Measurements from ENCODE around the gene HIGD1B.
"Not testable (repeated sequence)": the region's sequence is repeated elsewhere in the genome, so short reads cannot be mapped to it uniquely, and the experiment has no call there.

Gene HIGD1B

GRCh38 chr17:44820631-44821212 lies 27.0 kb upstream of the HIGD1B start:
- Histone ChIP-seq H3K4me2 (ENCODE audit: low read depth, low read length, poor library complexity, severe bottlenecking) (no peak overlapping the region), H3K27ac (ENCODE audit: low read depth, low read length) (no peak overlapping the region), H3K9me2 (replicated peaks; ENCODE audit: insufficient read depth, low read length) (no peaks in the 10 kb centered on the region), H3K9me3 (ENCODE audit: insufficient read depth, low read length) (no peaks in the 10 kb centered on the region), H4K20me1 (ENCODE audit: low read depth, low read length) (peaks cover 16% of the 10 kb centered on the region), H2AFZ (ENCODE audit: low read depth, low read length, severe bottlenecking) (no peak overlapping the region), H3K4me3 (ENCODE audit: insufficient read depth, low read length, poor library complexity, severe bottlenecking) (no peak overlapping the region), H3F3A (ENCODE audit: insufficient read depth) (0 out of 2 replicates have a peak, but pooled peaks cover 4% of the 10 kb centered on the region), H3K9ac (ENCODE audit: low read length) (no peak overlapping the region), H3K36me3 (ENCODE audit: low read length) (no peaks in the 10 kb centered on the region; the same call in 1 of the 2 replicates), H3K79me2 (ENCODE audit: insufficient read depth, low read length) (peaks cover 93% of the 10 kb centered on the region), H3K27me3 (ENCODE audit: low read length) (no peaks in the 10 kb centered on the region)
- no peak for TF ChIP-seq EZH2phosphoT487 (conservative IDR thresholded peaks at IDR 0.05; ENCODE audit: low read length)
- TF ChIP-seq CTCF (IDR thresholded peaks at IDR 0.05; ENCODE audit: insufficient read depth, low read length, poor library complexity, severe bottlenecking) = no peak

- H4K20me1 ChIP-seq (ENCODE audit: low read depth, low read length) = peaks cover 11% of the 10 kb centered on the region
- not testable (repeated sequence) for H3K4me2 ChIP-seq (ENCODE audit: low read depth, low read length, poor library complexity, severe bottlenecking); H3F3A ChIP-seq (ENCODE audit: insufficient read depth); H3K9me2 ChIP-seq (replicated peaks; ENCODE audit: insufficient read depth, low read length); H3K27ac ChIP-seq (ENCODE audit: low read depth, low read length); H3K4me3 ChIP-seq (ENCODE audit: insufficient read depth, low read length, poor library complexity, severe bottlenecking); H3K27me3 ChIP-seq (ENCODE audit: low read length); H3K9me3 ChIP-seq (ENCODE audit: insufficient read depth, low read length); H3K36me3 ChIP-seq (ENCODE audit: low read length); H2AFZ ChIP-seq (ENCODE audit: low read depth, low read length, severe bottlenecking); H3K9ac ChIP-seq (ENCODE audit: low read length)
- H3K79me2 ChIP-seq (ENCODE audit: insufficient read depth, low read length) = peaks cover 89% of the 10 kb centered on the region
Observed at GRCh38 chr17:44825236-44825635, 22.4 kb upstream of the HIGD1B start.

GRCh38 chr17:44826123-44826790 lies 21.4 kb upstream of the HIGD1B start:
- Histone ChIP-seq H3K4me2 (ENCODE audit: low read depth, low read length, poor library complexity, severe bottlenecking) (peak overlapping the region; percentile 33), H3K79me2 (ENCODE audit: insufficient read depth, low read length) (peaks cover 79% of the 10 kb centered on the region)

More at GRCh38 chr17:44826123-44826790, 21.4 kb upstream of the HIGD1B start:
- Histone ChIP-seq H4K20me1 (ENCODE audit: low read depth, low read length) (0 out of 2 replicates have a peak, but pooled peaks cover 7% of the 10 kb centered on the region), H3K27ac (ENCODE audit: low read depth, low read length) (peak overlapping the region; percentile 29), H3F3A (ENCODE audit: insufficient read depth) (peaks cover 18% of the 10 kb centered on the region), H3K9me3 (ENCODE audit: insufficient read depth, low read length) (no peaks in the 10 kb centered on the region), H3K27me3 (ENCODE audit: low read length) (no peaks in the 10 kb centered on the region), H3K9me2 (replicated peaks; ENCODE audit: insufficient read depth, low read length) (no peaks in the 10 kb centered on the region), H2AFZ (ENCODE audit: low read depth, low read length, severe bottlenecking) (no peak overlapping the region), H3K36me3 (ENCODE audit: low read length) (no peaks in the 10 kb centered on the region), H3K4me3 (ENCODE audit: insufficient read depth, low read length, poor library complexity, severe bottlenecking) (no peak overlapping the region), H3K9ac (ENCODE audit: low read length) (no peak overlapping the region)
- no peak for TF ChIP-seq EZH2phosphoT487 (conservative IDR thresholded peaks at IDR 0.05; ENCODE audit: low read length)
- no peak for TF ChIP-seq CTCF (IDR thresholded peaks at IDR 0.05; ENCODE audit: insufficient read depth, low read length, poor library complexity, severe bottlenecking)

Data from SU-DHL-6 (cell line).